IMR-90 (cell line): ENCODE results near the gene CTCFL. TPM values are rescaled to one million over a fixed set of nuclear protein-coding genes. Genes with fewer than 3 reads are reported as not detected.

Experiments used
- ATAC-seq: fragments of 200-7000 bp; cut with Tn5 transposase; 2 replicates; pipeline ENCODE4 v1.9.1; 2020; ENCODE audit warnings: low read depth, mild to moderate bottlenecking, moderate library complexity
- BruUV-seq: library from RNA; stranded (reverse); fragments of 400-500 nt; replicated peaks from 2 replicates; lab custom pipeline; 2021; lab: Mats Ljungman, UMichigan
- CTCF ChIA-PET: fragments of 300-600 bp; formaldehyde crosslinking; extraction: SDS; loops from one replicate; lab custom pipeline; 2021; ENCODE audit warnings: antibody characterized with exemption; lab: Yijun Ruan, JAX
- POLR2A ChIA-PET: fragments of 300-600 bp; sonication (Branson Sonifier 250); formaldehyde crosslinking; loops from one replicate; lab custom pipeline; 2022; ENCODE audit warnings: antibody characterized with exemption; ENCODE audit not compliant: unreplicated experiment; lab: Charles Lee
- DNase-seq: peaks from one replicate; pipeline ENCODE4 v3.0.0; 2013
- H2AFZ ChIP-seq: replicated peaks from 2 replicates; pipeline ENCODE3; 2013; ENCODE audit warnings: low read length, mild to moderate bottlenecking; ENCODE audit not compliant: poor library complexity
- H2AK5ac ChIP-seq: 2 replicates; pipeline ENCODE4 v1.6.1; 2013; ENCODE audit warnings: low read depth, low read length, inconsistent platforms
- H2AK9ac ChIP-seq: replicated peaks from 2 replicates; pipeline ENCODE3; 2013; ENCODE audit warnings: mild to moderate bottlenecking, low read depth, low read length, moderate library complexity; ENCODE audit not compliant: poor library complexity
- H2BK120ac ChIP-seq: 2 replicates; pipeline ENCODE4 v1.6.1; 2013; ENCODE audit warnings: low read depth, low read length, inconsistent platforms
- H2BK15ac ChIP-seq: 3 replicates; pipeline ENCODE4 v1.6.1; 2013; ENCODE audit warnings: low read depth, low read length, inconsistent platforms
- H2BK20ac ChIP-seq: 2 replicates; pipeline ENCODE4 v1.6.1; 2013; ENCODE audit warnings: low read depth, mild to moderate bottlenecking, inconsistent platforms, low read length, moderate library complexity
- H2BK5ac ChIP-seq: 2 replicates; pipeline ENCODE4 v1.6.1; 2013; ENCODE audit warnings: mild to moderate bottlenecking, low read depth, low read length, inconsistent platforms; ENCODE audit not compliant: poor library complexity, severe bottlenecking
- H3K14ac ChIP-seq: replicated peaks from 2 replicates; pipeline ENCODE4 v1.6.1; 2013; ENCODE audit warnings: low read depth, low read length, inconsistent platforms
- H3K18ac ChIP-seq: 2 replicates; pipeline ENCODE4 v1.6.1; 2013; ENCODE audit warnings: low read depth, low read length, control low read depth
- H3K23ac ChIP-seq: 2 replicates; pipeline ENCODE4 v1.6.1; 2013; ENCODE audit warnings: low read depth, low read length, inconsistent platforms
- H3K27ac ChIP-seq: 2 replicates; pipeline ENCODE4 v1.5.1; 2013; ENCODE audit warnings: mild to moderate bottlenecking, control low read depth, low read length; ENCODE audit not compliant: insufficient read depth
- H3K27me3 ChIP-seq: 2 replicates; pipeline ENCODE4 v1.6.1; 2013; ENCODE audit warnings: low read length; ENCODE audit not compliant: control insufficient read depth, insufficient read depth
- H3K36me3 ChIP-seq: 2 replicates; pipeline ENCODE4 v1.6.1; 2013; ENCODE audit warnings: low read length, mixed read lengths; ENCODE audit not compliant: control insufficient read depth, insufficient read depth
- H3K4ac ChIP-seq: 2 replicates; pipeline ENCODE4 v1.6.1; 2013; ENCODE audit warnings: low read depth, low read length, inconsistent platforms
- H3K4me1 ChIP-seq: 2 replicates; pipeline ENCODE4 v1.6.1; 2013; ENCODE audit warnings: low read length, mixed read lengths; ENCODE audit not compliant: control insufficient read depth, insufficient read depth
- H3K4me2 ChIP-seq: 2 replicates; pipeline ENCODE4 v1.6.1; 2013; ENCODE audit warnings: low read depth, mild to moderate bottlenecking, control low read depth, low read length, moderate library complexity
- H3K4me3 ChIP-seq: 2 replicates; pipeline ENCODE4 v1.5.1; 2013; ENCODE audit warnings: low read depth, mild to moderate bottlenecking, control low read depth, low read length, moderate library complexity; ENCODE audit not compliant: insufficient read depth
- H3K56ac ChIP-seq: 2 replicates; pipeline ENCODE4 v1.6.1; 2013; ENCODE audit warnings: low read length, inconsistent platforms; ENCODE audit not compliant: insufficient read depth; ENCODE audit errors: extremely low read depth
- H3K79me1 ChIP-seq, 2 experiments: 2 replicates each; pipeline ENCODE4 v1.6.1; 2013; ENCODE audit warnings: low read length in 2 of 2, inconsistent platforms in 1 of 2, low read depth in 1 of 2
- H3K9ac ChIP-seq: 2 replicates; pipeline ENCODE4 v1.6.1; 2013; ENCODE audit warnings: low read depth, low read length, control low read depth
- H3K9me1 ChIP-seq: 2 replicates; pipeline ENCODE4 v1.6.1; 2013; ENCODE audit warnings: low read length, inconsistent platforms; ENCODE audit not compliant: insufficient read depth
- H3K9me3 ChIP-seq: 2 replicates; pipeline ENCODE4 v1.6.1; 2013; ENCODE audit warnings: low read length; ENCODE audit not compliant: control insufficient read depth, insufficient read depth
- H4K20me1 ChIP-seq: 2 replicates; pipeline ENCODE4 v1.6.1; 2013; ENCODE audit warnings: low read length, inconsistent platforms; ENCODE audit not compliant: insufficient read depth
- H4K5ac ChIP-seq: 2 replicates; pipeline ENCODE4 v1.6.1; 2013; ENCODE audit warnings: mild to moderate bottlenecking, low read depth, low read length, control low read depth
- H4K8ac ChIP-seq, 2 experiments: 2 replicates each; pipeline ENCODE4 v1.6.1; 2013; ENCODE audit warnings: low read depth in 2 of 2, low read length in 2 of 2, control low read depth in 1 of 2, inconsistent platforms in 1 of 2
- H4K91ac ChIP-seq: 2 replicates; pipeline ENCODE4 v1.6.1; 2013; ENCODE audit warnings: low read depth, low read length, inconsistent platforms; ENCODE audit not compliant: insufficient read depth
- BHLHE40 ChIP-seq: fragments of 150-350 bp; IDR thresholded peaks from 2 replicates; pipeline ENCODE4 v1.6.1; 2016; ENCODE audit warnings: mild to moderate bottlenecking, low read depth, low read length
- CEBPB ChIP-seq: IDR thresholded peaks from 2 replicates; pipeline ENCODE4 v1.6.1; 2012; ENCODE audit warnings: low read depth, low read length, improper control_type of control experiment
- CHD1 ChIP-seq: IDR thresholded peaks from 2 replicates; pipeline ENCODE4 v1.6.1; 2012; ENCODE audit warnings: low read depth, low read length, improper control_type of control experiment
- ELK1 ChIP-seq: fragments of 150-350 bp; IDR thresholded peaks from 2 replicates; pipeline ENCODE4 v1.6.1; 2016; ENCODE audit warnings: low read depth, mild to moderate bottlenecking, low read length, moderate library complexity, borderline replicate concordance
- FOS ChIP-seq: fragments of 150-350 bp; IDR thresholded peaks from 2 replicates; pipeline ENCODE4 v1.6.1; 2016; ENCODE audit warnings: low read depth, low read length
- MAZ ChIP-seq: IDR thresholded peaks from 2 replicates; pipeline ENCODE4 v1.6.1; 2012; ENCODE audit warnings: low read depth, mild to moderate bottlenecking, low read length, improper control_type of control experiment, moderate library complexity, borderline replicate concordance
- MXI1 ChIP-seq: IDR thresholded peaks from 2 replicates; pipeline ENCODE4 v1.6.1; 2012; ENCODE audit warnings: low read depth, mild to moderate bottlenecking, low read length, moderate library complexity, borderline replicate concordance
- NFE2L2 ChIP-seq: fragments of 150-350 bp; IDR thresholded peaks from 2 replicates; pipeline ENCODE4 v1.6.1; 2016; ENCODE audit warnings: low read depth, mild to moderate bottlenecking, low read length
- POLR2A ChIP-seq: IDR thresholded peaks from 2 replicates; pipeline ENCODE4 v1.6.1; 2012; ENCODE audit warnings: mild to moderate bottlenecking, low read depth, low read length
- RAD21 ChIP-seq: IDR thresholded peaks from 2 replicates; pipeline ENCODE4 v1.6.1; 2012; ENCODE audit warnings: low read length, improper control_type of control experiment
- RCOR1 ChIP-seq: IDR thresholded peaks from 2 replicates; pipeline ENCODE4 v1.6.1; 2012; ENCODE audit warnings: mild to moderate bottlenecking, low read length, improper control_type of control experiment; ENCODE audit not compliant: insufficient replicate concordance
- RFX5 ChIP-seq: IDR thresholded peaks from 2 replicates; pipeline ENCODE4 v1.8.0; 2012; ENCODE audit warnings: low read depth, mild to moderate bottlenecking, low read length, moderate library complexity
- SMC3 ChIP-seq: fragments of 150-350 bp; IDR thresholded peaks from 2 replicates; pipeline ENCODE4 v1.6.1; 2016; ENCODE audit warnings: low read depth, mild to moderate bottlenecking, antibody characterized with exemption, low read length, moderate library complexity
- WGBS, 2 experiments: methylation state at CpG; one replicate each; pipeline versions ENCODE4 v1.1.5 to v1.1.7; 2013; ENCODE audit warnings: missing lambda C conversion rate in 2 of 2; ENCODE audit not compliant: insufficient read length in 1 of 2; ENCODE audit errors: extremely low coverage in 2 of 2; 5-methylcytosine and 5-hydroxymethylcytosine counted together
- dilution Hi-C: fragments of 300-500 bp; cut with HindIII; formaldehyde crosslinking; loops from one replicate; pipeline ENCODE4 v1.14.3; 2018; ENCODE audit warnings: low sequenced_read_pairs; ENCODE audit not compliant: unreplicated experiment
- in situ Hi-C: fragments of 300-500 bp; cut with MboI; formaldehyde crosslinking; loops from 3 replicates; pipeline ENCODE4 v1.14.3; 2019; ENCODE audit warnings: low sequenced_read_pairs, inconsistent platforms, mixed read lengths
- intact Hi-C: fragments of 100-400 bp; cut with micrococcal nuclease; formaldehyde crosslinking; loops from 2 replicates; pipeline ENCODE4 v1.10.0; 2022
- polyA plus RNA-seq, 3 experiments: library from polyadenylated mRNA; depleted of rRNA; stranded (reverse); fragments of >200 nt; gene quantifications; 2 replicates each; pipeline ENCODE4 v1.2.3, GENCODE V29; 2012; ENCODE audit warnings: low replicate concordance in 1 of 3
- total RNA-seq: library from RNA; depleted of rRNA; stranded (reverse); fragments of >200 nt; gene quantifications from 2 replicates; pipeline ENCODE4 v1.2.3, GENCODE V29; 2012
- TF ChIP-seq, protein P1 (sequence below): conservative IDR thresholded peaks from 2 replicates; pipeline ENCODE4 v1.5.1; 2012; ENCODE audit warnings: mild to moderate bottlenecking, low read depth, low read length, improper control_type of control experiment
- TF ChIP-seq, protein P2 (sequence below): fragments of 150-350 bp; IDR thresholded peaks from 2 replicates; pipeline ENCODE4 v1.6.1; 2017; ENCODE audit warnings: mild to moderate bottlenecking, antibody characterized with exemption, low read length, low read depth

The CTCFL gene
- total and polyA plus RNA-seq, 2 of the 4 experiments (the other 2 are of a cell fraction): not detected

GRCh38 chr20:57568960-57569359, 44.0 kb upstream of the CTCFL start:
- H3K4me2 ChIP-seq: no peak overlapping the region
- 78% methylated on average over 9 of the region's 12 CpGs; no CpG with 5 or more reads in 1 of the 2 experiments for WGBS, 2 experiments
- no peak overlapping the region for H2BK15ac ChIP-seq
- in situ Hi-C loops (no loop called here), dilution Hi-C loops (no loop called here), intact Hi-C loops (no loop called here)
- no peak overlapping the region for H3K4ac ChIP-seq
- TF ChIP-seq, protein P1, sequence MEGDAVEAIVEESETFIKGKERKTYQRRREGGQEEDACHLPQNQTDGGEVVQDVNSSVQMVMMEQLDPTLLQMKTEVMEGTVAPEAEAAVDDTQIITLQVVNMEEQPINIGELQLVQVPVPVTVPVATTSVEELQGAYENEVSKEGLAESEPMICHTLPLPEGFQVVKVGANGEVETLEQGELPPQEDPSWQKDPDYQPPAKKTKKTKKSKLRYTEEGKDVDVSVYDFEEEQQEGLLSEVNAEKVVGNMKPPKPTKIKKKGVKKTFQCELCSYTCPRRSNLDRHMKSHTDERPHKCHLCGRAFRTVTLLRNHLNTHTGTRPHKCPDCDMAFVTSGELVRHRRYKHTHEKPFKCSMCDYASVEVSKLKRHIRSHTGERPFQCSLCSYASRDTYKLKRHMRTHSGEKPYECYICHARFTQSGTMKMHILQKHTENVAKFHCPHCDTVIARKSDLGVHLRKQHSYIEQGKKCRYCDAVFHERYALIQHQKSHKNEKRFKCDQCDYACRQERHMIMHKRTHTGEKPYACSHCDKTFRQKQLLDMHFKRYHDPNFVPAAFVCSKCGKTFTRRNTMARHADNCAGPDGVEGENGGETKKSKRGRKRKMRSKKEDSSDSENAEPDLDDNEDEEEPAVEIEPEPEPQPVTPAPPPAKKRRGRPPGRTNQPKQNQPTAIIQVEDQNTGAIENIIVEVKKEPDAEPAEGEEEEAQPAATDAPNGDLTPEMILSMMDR: no peak
- TF ChIP-seq CHD1 (no peak), ELK1 (no peak), FOS (no peak), RCOR1 (no peak), BHLHE40 (no peak), MAZ (no peak), CEBPB (no peak), SMC3 (no peak), MXI1 (no peak), RFX5 (no peak), POLR2A (no peak), RAD21 (no peak), NFE2L2 (no peak)
- TF ChIP-seq, protein P2, sequence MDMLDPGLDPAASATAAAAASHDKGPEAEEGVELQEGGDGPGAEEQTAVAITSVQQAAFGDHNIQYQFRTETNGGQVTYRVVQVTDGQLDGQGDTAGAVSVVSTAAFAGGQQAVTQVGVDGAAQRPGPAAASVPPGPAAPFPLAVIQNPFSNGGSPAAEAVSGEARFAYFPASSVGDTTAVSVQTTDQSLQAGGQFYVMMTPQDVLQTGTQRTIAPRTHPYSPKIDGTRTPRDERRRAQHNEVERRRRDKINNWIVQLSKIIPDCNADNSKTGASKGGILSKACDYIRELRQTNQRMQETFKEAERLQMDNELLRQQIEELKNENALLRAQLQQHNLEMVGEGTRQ: no peak
- no peak overlapping the region for H2BK20ac ChIP-seq
- H3K36me3 ChIP-seq: no peaks in the 10 kb centered on the region
- H4K5ac ChIP-seq: no peak overlapping the region
- H3K14ac ChIP-seq: no peak overlapping the region
- no peak overlapping the region for H2BK5ac ChIP-seq
- no peak for ATAC-seq
- H4K20me1 ChIP-seq: no peaks in the 10 kb centered on the region
- no peaks in the 10 kb centered on the region for H3K9me1 ChIP-seq
- no peak overlapping the region for H3K4me3 ChIP-seq
- no peak overlapping the region for H4K8ac ChIP-seq
- H3K56ac ChIP-seq: no peak overlapping the region
- no peaks in the 10 kb centered on the region for H3K9me3 ChIP-seq
- no peak overlapping the region for H4K91ac ChIP-seq
- no peaks in the 10 kb centered on the region for H3K79me1 ChIP-seq
- H2AK5ac ChIP-seq: no peak overlapping the region
- BruUV-seq: no TSS peak
- H3K27me3 ChIP-seq: peaks cover 6% of the 10 kb centered on the region
- ChIA-PET POLR2A (no interaction called here), CTCF (no interaction called here)
- no peaks in the 10 kb centered on the region for H3K4me1 ChIP-seq
- DNase-seq: no peak
- H2BK120ac ChIP-seq: no peak overlapping the region
- H2AFZ ChIP-seq: no peak overlapping the region
- no peak overlapping the region for H3K18ac ChIP-seq
- H3K23ac ChIP-seq: no peak overlapping the region
- no peak overlapping the region for H2AK9ac ChIP-seq
- H3K9ac ChIP-seq: no peak overlapping the region
- no peak overlapping the region for H3K27ac ChIP-seq
